Thymus (tissue), 11 donors: ENCODE results near the gene RUNX2. TPM values are rescaled to one million over a fixed set of nuclear protein-coding genes. Genes with fewer than 3 reads are reported as not detected.
A peak's percentile ranks its signal among the peaks of the same experiment; 100 is the strongest.

ENCODE experiments used
- DNase-seq, 9 donors: peaks; one replicate each; pipeline ENCODE4 v3.0.0-alpha.2; 2013; ENCODE audit warnings: low spot score in 9 of 9, low read depth in 6 of 9, missing footprints in 1 of 9
- H3K27ac ChIP-seq, 2 donors: one replicate each; pipeline ENCODE4 v1.5.1; 2013; ENCODE audit warnings: control low read depth in 1 of 2, low read depth in 1 of 2, low read length in 1 of 2, mild to moderate bottlenecking in 1 of 2, moderate library complexity in 1 of 2
- H3K27me3 ChIP-seq, 2 donors: one replicate each; pipeline ENCODE4 v1.5.1; 2013; ENCODE audit warnings: low read length in 1 of 2; ENCODE audit not compliant: control insufficient read depth in 2 of 2, insufficient read depth in 1 of 2
- H3K36me3 ChIP-seq, 2 donors: one replicate each; pipeline ENCODE4 v1.5.1; 2013; ENCODE audit warnings: low read length in 1 of 2, mild to moderate bottlenecking in 1 of 2, moderate library complexity in 1 of 2; ENCODE audit not compliant: control insufficient read depth in 2 of 2, insufficient read depth in 2 of 2
- H3K4me1 ChIP-seq, 2 donors: one replicate each; pipeline ENCODE4 v1.5.1; 2013; ENCODE audit warnings: low read length in 2 of 2; ENCODE audit not compliant: control insufficient read depth in 2 of 2, insufficient read depth in 2 of 2
- H3K4me3 ChIP-seq, 2 donors: one replicate each; pipeline ENCODE4 v1.5.1; 2013; ENCODE audit warnings: low read length in 2 of 2, control low read depth in 1 of 2, mild to moderate bottlenecking in 1 of 2
- H3K9me3 ChIP-seq, 2 donors: one replicate each; pipeline ENCODE4 v1.5.1; 2013; ENCODE audit warnings: low read length in 1 of 2, mild to moderate bottlenecking in 1 of 2; ENCODE audit not compliant: control insufficient read depth in 2 of 2, insufficient read depth in 1 of 2
- WGBS: extraction: QIAGEN DNeasy Blood & Tissue Kit; methylation state at CpG from one replicate; pipeline ENCODE4 v1.1.7; 2013; 5-methylcytosine and 5-hydroxymethylcytosine counted together
- polyA plus RNA-seq: library from polyadenylated mRNA; stranded (reverse); fragments of 200-250 nt; gene quantifications from one replicate; pipeline ENCODE4 v1.2.3, GENCODE V29; 2013
- total RNA-seq: library from RNA; stranded (reverse); fragments of 120-200 nt; gene quantifications from one replicate; pipeline ENCODE4 v1.2.4, GENCODE V29; 2013
- donor health status: healthy.

RUNX2 gene
- total and polyA plus RNA-seq, 2 donors = 3.7 to 7.1 TPM

GRCh38 chr6:45610832-45611231 is 282.7 kb downstream of the RUNX2 start:
- no peak for DNase-seq
- Histone ChIP-seq H3K27ac (no peak overlapping the region), H3K4me3 (no peak overlapping the region), H3K36me3 (no peaks in the 10 kb centered on the region), H3K4me1 (no peaks in the 10 kb centered on the region), H3K27me3 (no peaks in the 10 kb centered on the region), H3K9me3 (no peaks in the 10 kb centered on the region)
- WGBS = 25% methylated on average over 2 of the region's 2 CpGs

GRCh38 chr6:45611491-45611890 is 283.4 kb downstream of the RUNX2 start:
- no peaks in the 10 kb centered on the region for H3K36me3 ChIP-seq
- no peaks in the 10 kb centered on the region for H3K4me1 ChIP-seq
- H3K9me3 ChIP-seq = no peaks in the 10 kb centered on the region
- no peak overlapping the region for H3K4me3 ChIP-seq
- no peak for DNase-seq
- 90% methylated on average over 2 of the region's 2 CpGs for WGBS
- H3K27ac ChIP-seq = no peak overlapping the region
- H3K27me3 ChIP-seq = no peaks in the 10 kb centered on the region

GRCh38 chr6:45613656-45614055 is 285.5 kb downstream of the RUNX2 start:
- Histone ChIP-seq H3K4me3 (no peak overlapping the region), H3K36me3 (no peaks in the 10 kb centered on the region), H3K4me1 (no peaks in the 10 kb centered on the region), H3K27me3 (no peaks in the 10 kb centered on the region), H3K27ac (no peak overlapping the region), H3K9me3 (no peaks in the 10 kb centered on the region)
- 89% methylated on average over 9 of the region's 9 CpGs for WGBS
- DNase-seq = peak in 2 of 9 donors; percentile 3 to 23

GRCh38 chr6:45614488-45615285 is 286.6 kb downstream of the RUNX2 start:
- no peaks in the 10 kb centered on the region for H3K27me3 ChIP-seq
- H3K4me1 ChIP-seq = no peaks in the 10 kb centered on the region
- no peak for DNase-seq
- no peaks in the 10 kb centered on the region for H3K36me3 ChIP-seq
- H3K27ac ChIP-seq = no peak overlapping the region
- WGBS = 88% methylated on average over 4 of the region's 4 CpGs
- no peaks in the 10 kb centered on the region for H3K9me3 ChIP-seq
- H3K4me3 ChIP-seq = no peak overlapping the region

GRCh38 chr6:45616209-45616608 is 288.1 kb downstream of the RUNX2 start:
- no peaks in the 10 kb centered on the region for H3K36me3 ChIP-seq
- DNase-seq = no peak
- no peaks in the 10 kb centered on the region for H3K9me3 ChIP-seq
- H3K4me3 ChIP-seq = no peak overlapping the region
- H3K4me1 ChIP-seq = peaks cover 4 to 9% of the 10 kb centered on the region in 2 donors
- WGBS = 97% methylated on average over 1 of the region's 1 CpG
- no peaks in the 10 kb centered on the region for H3K27me3 ChIP-seq
- H3K27ac ChIP-seq = no peak overlapping the region

- WGBS = over 99% methylated on average over 3 of the region's 3 CpGs
- Histone ChIP-seq H3K4me3 (no peak overlapping the region), H3K9me3 (no peaks in the 10 kb centered on the region), H3K4me1 (peaks cover 4 to 9% of the 10 kb centered on the region in 2 donors), H3K27ac (no peak overlapping the region), H3K36me3 (no peaks in the 10 kb centered on the region), H3K27me3 (no peaks in the 10 kb centered on the region)
- no peak for DNase-seq
Measured at GRCh38 chr6:45617441-45617840, 289.3 kb downstream of the RUNX2 start.

- no peaks in the 10 kb centered on the region for H3K36me3 ChIP-seq
- no peaks in the 10 kb centered on the region for H3K9me3 ChIP-seq
- no peak overlapping the region for H3K4me3 ChIP-seq
- DNase-seq = no peak
- H3K27ac ChIP-seq = no peak overlapping the region
- peaks cover 4 to 9% of the 10 kb centered on the region in 2 donors for H3K4me1 ChIP-seq
- H3K27me3 ChIP-seq = no peaks in the 10 kb centered on the region
- WGBS = 95% methylated on average over 2 of the region's 2 CpGs
Measured at GRCh38 chr6:45618259-45618658, 290.1 kb downstream of the RUNX2 start.

GRCh38 chr6:45619211-45619760 is 291.2 kb downstream of the RUNX2 start:
- no peaks in the 10 kb centered on the region for H3K36me3 ChIP-seq
- H3K4me1 ChIP-seq = peaks cover 4 to 9% of the 10 kb centered on the region in 2 donors
- no peak overlapping the region for H3K4me3 ChIP-seq
- H3K27ac ChIP-seq = no peak overlapping the region
- no peak for DNase-seq
- WGBS = 97% methylated on average over 11 of the region's 11 CpGs
- no peaks in the 10 kb centered on the region for H3K27me3 ChIP-seq
- no peaks in the 10 kb centered on the region for H3K9me3 ChIP-seq

- H3K36me3 ChIP-seq = no peaks in the 10 kb centered on the region
- H3K9me3 ChIP-seq = no peaks in the 10 kb centered on the region
- H3K27me3 ChIP-seq = no peaks in the 10 kb centered on the region
- WGBS = 97% methylated on average over 3 of the region's 3 CpGs
- DNase-seq = peak in 5 of 9 donors; percentile 7 to 62 (median 15)
- no peak overlapping the region for H3K4me3 ChIP-seq
- no peak overlapping the region for H3K27ac ChIP-seq
- peaks cover 4 to 9% of the 10 kb centered on the region in 2 donors for H3K4me1 ChIP-seq
Measured at GRCh38 chr6:45619994-45620471, 291.9 kb downstream of the RUNX2 start.
